HAP-1 (cell line): ENCODE measurements around the gene NBEA.

ENCODE experiments used
- DNase-seq, 2 experiments: peaks; one replicate each; pipeline ENCODE4 v3.0.0-alpha.2; 2016 to 2020; ENCODE audit warnings: low spot score in 2 of 2
- H3K27me3 ChIP-seq: fragments of 250-450 bp; sonication (Bioruptor Pico); 2 replicates; pipeline ENCODE4 v1.5.1; 2020; ENCODE audit warnings: low read depth, mild to moderate bottlenecking, moderate library complexity
- H3K36me3 ChIP-seq: fragments of 250-450 bp; sonication (Bioruptor Pico); replicated peaks from 2 replicates; pipeline ENCODE4 v1.5.1; 2020; ENCODE audit warnings: mild to moderate bottlenecking
- H3K4me1 ChIP-seq: fragments of 250-450 bp; sonication (Bioruptor Pico); 2 replicates; pipeline ENCODE4 v1.5.1; 2020; ENCODE audit warnings: mild to moderate bottlenecking
- H3K4me3 ChIP-seq: fragments of 250-450 bp; sonication (Bioruptor Pico); 2 replicates; pipeline ENCODE4 v1.5.1; 2020; ENCODE audit warnings: mild to moderate bottlenecking, moderate library complexity
- H3K9me3 ChIP-seq: fragments of 250-450 bp; sonication (Bioruptor Pico); 2 replicates; pipeline ENCODE4 v1.5.1; 2020; ENCODE audit warnings: mild to moderate bottlenecking, moderate library complexity
- in situ Hi-C: fragments of 300-500 bp; cut with MboI; formaldehyde crosslinking; loops from 3 replicates; pipeline ENCODE4 v1.14.3; 2020; ENCODE audit warnings: low sequenced_read_pairs, inconsistent platforms, mixed read lengths

NBEA gene

DNA sequence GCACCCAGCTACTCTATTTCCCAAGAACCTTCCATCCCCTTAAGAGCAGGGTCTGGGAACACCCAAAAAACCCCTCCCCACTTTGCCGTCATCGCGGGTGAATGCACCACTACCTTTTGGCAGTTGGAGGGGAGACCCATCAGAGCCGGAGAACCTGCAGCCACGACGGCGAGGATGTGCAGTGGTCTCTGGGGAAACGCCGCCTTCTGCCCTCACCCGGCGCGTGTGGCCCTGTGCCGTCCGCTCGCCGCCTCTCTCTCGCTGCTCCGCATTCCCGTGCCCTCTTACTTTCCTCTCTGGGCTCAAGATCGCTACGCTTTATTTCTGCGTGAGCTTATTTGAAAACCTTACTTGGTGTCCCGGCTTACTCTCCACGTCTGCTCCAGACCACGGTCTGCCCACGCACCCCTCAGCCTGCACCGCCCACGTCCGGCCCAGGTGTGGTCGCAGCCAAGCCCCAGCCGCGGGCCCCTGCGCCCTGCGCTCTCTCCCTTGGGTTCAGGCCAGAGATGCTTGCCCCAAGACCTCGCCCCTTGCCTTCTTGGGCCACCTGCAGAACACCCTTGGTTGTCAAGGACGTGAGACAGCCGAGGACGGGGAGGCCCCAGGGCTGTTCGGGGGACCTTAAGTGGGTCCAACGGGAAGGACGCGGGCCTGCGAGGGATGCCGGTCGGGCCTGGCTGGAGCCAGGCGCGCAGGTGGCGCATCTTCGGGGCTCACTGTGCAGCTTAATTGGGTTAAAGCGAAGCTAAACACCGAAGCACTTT lies 536.4 kb downstream of the NBEA start:
- H3K36me3 ChIP-seq = no peaks in the 10 kb centered on the region
- H3K27me3 ChIP-seq = no peaks in the 10 kb centered on the region
- DNase-seq = no peak
- in situ Hi-C loops = no loop called here
- H3K4me1 ChIP-seq = peaks cover 34% of the 10 kb centered on the region
- no peak overlapping the region for H3K4me3 ChIP-seq
- no peaks in the 10 kb centered on the region for H3K9me3 ChIP-seq

DNA sequence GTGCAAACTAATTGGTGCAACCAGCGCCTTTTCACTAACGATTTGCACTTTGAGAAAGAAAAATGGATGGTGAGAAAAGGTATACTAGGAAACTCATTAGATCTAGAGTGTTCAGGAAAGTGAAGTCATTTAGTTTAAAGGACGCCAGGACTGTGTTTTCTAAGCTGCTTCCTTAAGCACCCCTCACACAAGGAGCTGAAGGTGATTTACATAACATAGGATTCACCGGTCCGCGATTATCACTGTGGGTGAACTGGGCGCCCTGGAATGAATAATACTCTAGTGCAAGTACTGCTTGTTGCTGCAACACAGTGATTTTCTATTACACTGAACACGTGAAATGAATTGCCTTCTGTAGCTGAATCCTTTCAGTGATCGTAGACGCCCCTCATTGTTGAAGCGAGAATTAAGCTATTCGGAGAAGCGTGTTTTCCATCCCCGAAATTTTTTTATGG lies 537.0 kb downstream of the NBEA start:
- Histone ChIP-seq H3K36me3 (no peaks in the 10 kb centered on the region), H3K9me3 (no peaks in the 10 kb centered on the region), H3K4me3 (no peak overlapping the region), H3K27me3 (no peaks in the 10 kb centered on the region), H3K4me1 (peaks cover 28% of the 10 kb centered on the region)
- in situ Hi-C loops = no loop called here
- peak; percentile 73 to 86 for DNase-seq

DNA sequence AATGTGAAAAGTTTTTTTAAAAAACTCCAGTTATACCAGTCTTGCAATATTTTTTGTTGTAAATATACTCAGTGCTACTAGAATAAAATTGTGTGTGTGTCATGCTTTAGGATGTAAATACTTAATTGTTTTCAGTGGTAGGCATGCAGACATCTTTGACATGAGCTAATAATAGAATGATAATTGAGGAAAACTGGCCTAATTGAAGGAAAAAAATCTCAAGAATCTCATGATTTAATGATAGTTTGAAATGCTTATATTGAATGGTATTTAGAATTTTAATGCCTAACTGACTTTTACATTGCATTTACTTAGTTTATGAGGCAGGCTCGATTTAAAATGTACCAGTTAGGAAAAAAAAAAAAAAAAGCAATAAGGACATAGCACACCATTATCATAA lies 537.6 kb downstream of the NBEA start:
- peaks cover 27% of the 10 kb centered on the region for H3K4me1 ChIP-seq
- H3K4me3 ChIP-seq = no peak overlapping the region
- H3K27me3 ChIP-seq = no peaks in the 10 kb centered on the region
- DNase-seq = no peak
- H3K36me3 ChIP-seq = no peaks in the 10 kb centered on the region
- in situ Hi-C loops = no loop called here
- no peaks in the 10 kb centered on the region for H3K9me3 ChIP-seq

- no peak overlapping the region for H3K4me3 ChIP-seq
- in situ Hi-C loops = no loop called here
- H3K27me3 ChIP-seq = no peaks in the 10 kb centered on the region
- no peak for DNase-seq
- H3K36me3 ChIP-seq = no peaks in the 10 kb centered on the region
- peaks cover 27% of the 10 kb centered on the region for H3K4me1 ChIP-seq
- no peaks in the 10 kb centered on the region for H3K9me3 ChIP-seq
Measured at GRCh38 chr13:35480346-35480745, 538.3 kb downstream of the NBEA start.

DNA sequence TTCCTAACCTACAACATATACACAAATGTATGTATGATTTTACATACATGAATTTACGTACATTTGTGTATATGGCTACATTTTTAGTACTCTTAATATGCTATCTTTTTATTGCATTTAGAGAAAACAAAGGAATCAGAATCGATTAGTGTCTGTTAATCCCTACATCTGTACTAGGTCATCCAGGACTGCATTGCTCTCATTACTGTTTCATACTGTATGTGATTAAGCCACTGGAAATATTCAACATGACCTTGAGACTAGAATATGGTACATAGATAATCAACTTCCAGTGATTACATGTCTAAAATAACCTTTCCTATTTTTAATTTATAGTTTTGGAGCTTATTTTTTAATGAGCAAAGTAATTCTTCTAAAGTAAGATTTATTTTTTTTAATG lies 539.7 kb downstream of the NBEA start:
- H3K4me1 ChIP-seq = peaks cover 23% of the 10 kb centered on the region
- no peak overlapping the region for H3K4me3 ChIP-seq

DNA sequence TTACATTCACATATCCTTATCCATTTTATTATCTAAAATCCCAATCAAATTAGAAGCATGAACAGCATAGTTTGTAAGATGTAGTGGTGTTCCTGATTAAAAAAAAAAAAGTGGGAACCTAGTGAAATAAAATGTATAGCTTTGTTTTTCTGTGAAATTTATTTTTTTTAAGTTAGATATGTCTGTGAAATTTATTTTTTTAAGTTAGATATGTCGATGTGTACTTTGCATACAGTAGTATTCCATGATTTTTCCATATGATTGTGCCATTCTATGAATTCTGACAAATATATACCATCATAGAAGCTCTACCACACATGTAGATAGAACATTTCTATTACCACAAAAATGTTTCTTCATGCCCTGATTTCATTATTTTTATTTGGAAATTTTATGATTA lies 540.5 kb downstream of the NBEA start:
- H3K36me3 ChIP-seq = no peaks in the 10 kb centered on the region
- no peak overlapping the region for H3K4me3 ChIP-seq
- DNase-seq = no peak
- no peaks in the 10 kb centered on the region for H3K27me3 ChIP-seq
- peaks cover 23% of the 10 kb centered on the region for H3K4me1 ChIP-seq
- in situ Hi-C loops = no loop called here
- H3K9me3 ChIP-seq = no peaks in the 10 kb centered on the region

More for the DNA sequence above, 539.7 kb downstream of the NBEA start:
- Histone ChIP-seq H3K9me3 (no peaks in the 10 kb centered on the region), H3K36me3 (no peaks in the 10 kb centered on the region), H3K27me3 (no peaks in the 10 kb centered on the region)
- DNase-seq = no peak
- in situ Hi-C loops = no loop called here

GRCh38 chr13:35483761-35484160 lies 541.7 kb downstream of the NBEA start:
- Histone ChIP-seq H3K9me3 (no peaks in the 10 kb centered on the region), H3K4me1 (peaks cover 23% of the 10 kb centered on the region), H3K4me3 (no peak overlapping the region), H3K36me3 (no peaks in the 10 kb centered on the region), H3K27me3 (no peaks in the 10 kb centered on the region)
- in situ Hi-C loops = no loop called here
- DNase-seq = no peak

GRCh38 chr13:35484384-35484783 lies 542.3 kb downstream of the NBEA start:
- Histone ChIP-seq H3K9me3 (no peaks in the 10 kb centered on the region), H3K36me3 (no peaks in the 10 kb centered on the region), H3K4me3 (no peak overlapping the region), H3K27me3 (no peaks in the 10 kb centered on the region; the same call in 1 of the 2 replicates), H3K4me1 (peaks cover 18% of the 10 kb centered on the region)
- no peak for DNase-seq
- in situ Hi-C loops = no loop called here

DNA sequence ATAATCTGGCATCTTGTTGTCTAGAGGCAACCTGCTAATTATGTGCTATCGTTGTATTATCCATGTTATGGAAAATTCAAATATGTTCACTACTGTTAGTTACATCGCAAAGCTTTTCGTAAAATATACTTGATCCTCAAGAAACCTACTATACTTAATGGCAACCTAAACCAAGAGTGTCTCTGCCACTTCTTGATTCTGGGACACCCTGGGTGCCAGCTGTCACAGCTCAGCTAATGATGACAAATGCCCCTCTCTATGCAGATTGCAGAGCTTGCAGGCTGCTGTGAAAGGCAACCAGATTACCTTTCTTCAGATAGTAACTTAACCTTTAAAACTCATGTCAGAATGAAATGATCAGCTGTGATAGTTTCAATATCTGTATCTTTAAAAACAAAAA lies 543.4 kb downstream of the NBEA start:
- Histone ChIP-seq H3K4me3 (no peak overlapping the region), H3K36me3 (no peaks in the 10 kb centered on the region), H3K4me1 (peaks cover 7% of the 10 kb centered on the region), H3K9me3 (no peaks in the 10 kb centered on the region), H3K27me3 (no peaks in the 10 kb centered on the region; the same call in 1 of the 2 replicates)
- in situ Hi-C loops = no loop called here
- DNase-seq = no peak

- DNase-seq = no peak
- Histone ChIP-seq H3K4me1 (no peaks in the 10 kb centered on the region), H3K4me3 (no peak overlapping the region), H3K27me3 (no peaks in the 10 kb centered on the region; the same call in 1 of the 2 replicates), H3K36me3 (no peaks in the 10 kb centered on the region), H3K9me3 (no peaks in the 10 kb centered on the region)
- in situ Hi-C loops = no loop called here
Measured at GRCh38 chr13:35489050-35489449, 547.0 kb downstream of the NBEA start.

DNA sequence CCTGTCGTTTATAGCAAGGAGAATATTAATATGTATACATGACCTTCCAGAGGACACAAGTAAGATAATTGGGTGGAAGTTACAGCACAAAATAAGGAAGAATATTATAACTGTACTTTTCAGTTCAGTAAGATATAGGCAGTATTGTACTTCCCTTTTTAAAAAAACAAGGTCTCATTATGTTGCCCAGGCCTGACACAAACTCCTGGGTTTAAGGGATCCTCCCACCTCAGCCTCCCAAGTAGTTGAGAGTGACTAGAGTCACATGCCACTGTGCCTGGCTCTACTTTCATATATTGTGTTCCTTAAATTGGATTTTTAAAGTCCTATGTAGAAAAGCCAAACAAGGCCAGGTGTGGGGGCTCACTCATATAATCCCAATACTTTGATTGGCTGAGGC lies 553.9 kb downstream of the NBEA start:
- Histone ChIP-seq H3K36me3 (no peaks in the 10 kb centered on the region), H3K4me3 (no peak overlapping the region), H3K9me3 (no peaks in the 10 kb centered on the region), H3K4me1 (peaks cover 24% of the 10 kb centered on the region), H3K27me3 (no peaks in the 10 kb centered on the region)
- DNase-seq = no peak
- in situ Hi-C loops = no loop called here

DNA sequence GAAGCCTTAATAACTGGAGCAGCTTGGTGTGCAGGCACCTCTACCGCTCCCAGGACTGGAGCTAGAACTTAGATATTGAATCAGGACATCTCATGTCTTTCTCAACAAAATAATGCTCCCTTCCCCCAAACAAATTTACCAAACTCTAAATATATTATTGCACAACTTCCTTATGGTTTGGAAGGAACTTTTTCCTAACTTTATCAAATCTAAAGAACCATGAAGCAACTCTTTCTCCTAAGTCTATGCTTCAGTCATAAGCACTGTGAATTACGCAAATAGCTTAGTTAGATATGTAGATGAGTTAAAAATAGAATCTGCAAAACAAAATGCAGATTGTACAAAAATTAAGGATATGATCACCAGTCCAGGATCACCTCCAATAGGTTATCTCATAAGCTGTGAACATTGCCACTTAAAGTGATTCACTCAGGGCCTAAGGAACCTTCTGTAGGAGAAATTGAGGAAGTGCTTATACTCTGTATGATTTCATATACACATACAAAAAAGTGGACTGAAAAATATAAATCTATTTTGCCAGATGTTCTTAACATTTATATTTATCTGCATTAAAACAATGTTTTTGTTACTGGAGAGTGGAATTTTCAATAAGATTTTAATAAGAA lies 554.8 kb downstream of the NBEA start:
- in situ Hi-C loops = no loop called here
- no peak for DNase-seq

GRCh38 chr13:35498231-35498630 lies 556.2 kb downstream of the NBEA start:
- in situ Hi-C loops = no loop called here
- no peaks in the 10 kb centered on the region for H3K9me3 ChIP-seq

More for the DNA sequence above, 554.8 kb downstream of the NBEA start:
- Histone ChIP-seq H3K36me3 (no peaks in the 10 kb centered on the region), H3K9me3 (no peaks in the 10 kb centered on the region), H3K4me1 (peaks cover 31% of the 10 kb centered on the region), H3K4me3 (no peak overlapping the region), H3K27me3 (no peaks in the 10 kb centered on the region)

DNA sequence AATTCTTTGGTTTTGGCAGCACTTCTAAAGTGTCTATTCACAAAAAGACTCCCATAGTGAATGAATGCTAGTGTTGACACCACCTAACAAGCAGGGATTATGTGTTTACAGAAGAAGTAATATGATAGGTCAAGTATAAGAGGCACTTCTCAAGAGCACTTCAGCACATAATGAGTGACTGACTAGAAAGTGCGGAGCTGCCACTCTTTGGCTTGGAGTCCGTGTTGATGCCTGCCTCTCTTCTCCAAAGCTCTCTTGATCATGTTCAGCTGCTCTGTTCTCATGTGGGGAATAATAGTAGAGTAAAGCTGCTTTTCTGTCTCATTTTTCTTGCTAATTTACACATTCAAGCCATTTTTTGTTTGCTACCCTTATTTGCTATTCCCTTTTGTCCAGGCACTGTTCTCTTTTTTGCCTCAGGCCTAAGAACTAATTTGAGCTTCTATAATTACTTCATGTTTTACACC lies 557.2 kb downstream of the NBEA start:
- Histone ChIP-seq H3K36me3 (no peaks in the 10 kb centered on the region), H3K9me3 (no peaks in the 10 kb centered on the region), H3K4me1 (peaks cover 31% of the 10 kb centered on the region), H3K4me3 (no peak overlapping the region), H3K27me3 (no peaks in the 10 kb centered on the region)
- in situ Hi-C loops = no loop called here
- peak; percentile 76 to 97 for DNase-seq

More at GRCh38 chr13:35498231-35498630, 556.2 kb downstream of the NBEA start:
- no peak overlapping the region for H3K4me3 ChIP-seq
- H3K4me1 ChIP-seq = peaks cover 31% of the 10 kb centered on the region
- H3K27me3 ChIP-seq = no peaks in the 10 kb centered on the region
- no peak for DNase-seq
- H3K36me3 ChIP-seq = no peaks in the 10 kb centered on the region
